H1 (cell line): Measurements from ENCODE around the gene BRI3BP.

Experiments used
- BACH1 ChIP-seq: IDR thresholded peaks from 2 replicates; pipeline ENCODE4 v1.6.1; 2012; ENCODE audit warnings: low read length, improper control_type of control experiment
- CBX8 ChIP-seq: fragments of 300-800, 300-1000 bp; sonication (generic); IDR thresholded peaks from 2 replicates; pipeline ENCODE4 v1.7.1; 2016; ENCODE audit warnings: low read depth, low read length, borderline replicate concordance
- CEBPB ChIP-seq: IDR thresholded peaks from 2 replicates; pipeline ENCODE4 v1.6.1; 2012; ENCODE audit warnings: low read depth, low read length
- EP300 ChIP-seq, 2 experiments: IDR thresholded peaks; 1 replicate in 1 of 2; 2 replicates in 1 of 2; pipeline ENCODE4 v1.6.1; 2011 to 2012; ENCODE audit warnings: low read depth in 2 of 2, low read length in 2 of 2, mild to moderate bottlenecking in 2 of 2, borderline replicate concordance in 1 of 2, inconsistent platforms in 1 of 2, moderate library complexity in 1 of 2
- EZH2 ChIP-seq: fragments of 200-600 bp; sonication (generic); IDR thresholded peaks from 2 replicates; pipeline ENCODE4 v1.7.1; 2012; ENCODE audit warnings: low read depth, mild to moderate bottlenecking, moderate library complexity, low read length, inconsistent platforms; ENCODE audit not compliant: severe bottlenecking
- GABPA ChIP-seq: IDR thresholded peaks from 2 replicates; pipeline ENCODE4 v1.6.1; 2011; ENCODE audit warnings: mild to moderate bottlenecking, low read length, moderate library complexity, borderline replicate concordance; ENCODE audit not compliant: insufficient read depth
- JUN ChIP-seq: IDR thresholded peaks from 2 replicates; pipeline ENCODE4 v1.6.1; 2011; ENCODE audit warnings: low read depth, mild to moderate bottlenecking, improper control_type of control experiment, low read length
- JUND ChIP-seq: IDR thresholded peaks from 2 replicates; pipeline ENCODE4 v1.6.1; 2011; ENCODE audit warnings: mild to moderate bottlenecking, improper control_type of control experiment, low read length
- POLR2A ChIP-seq, 2 experiments: IDR thresholded peaks; 1 replicate in 1 of 2; 2 replicates in 1 of 2; pipeline ENCODE4 v1.6.1; 2011; ENCODE audit warnings: low read depth in 2 of 2, low read length in 2 of 2, mild to moderate bottlenecking in 2 of 2; ENCODE audit errors: control extremely low read depth in 1 of 2
- RNF2 ChIP-seq: fragments of 200-900, 300-1000 bp; sonication (generic); IDR thresholded peaks from 2 replicates; pipeline ENCODE4 v1.7.1; 2016; ENCODE audit warnings: borderline replicate concordance, low read depth, mild to moderate bottlenecking, antibody characterized with exemption, low read length; ENCODE audit not compliant: poor library complexity, severe bottlenecking; ENCODE audit errors: missing control alignments
- SIX5 ChIP-seq: IDR thresholded peaks from 2 replicates; pipeline ENCODE4 v1.6.1; 2011; ENCODE audit warnings: mild to moderate bottlenecking, low read depth, low read length
- SP4 ChIP-seq: IDR thresholded peaks from 2 replicates; pipeline ENCODE4 v1.6.1; 2012; ENCODE audit warnings: low read length, inconsistent platforms
- TAF1 ChIP-seq: IDR thresholded peaks from 2 replicates; pipeline ENCODE4 v1.6.1; 2011; ENCODE audit warnings: mild to moderate bottlenecking, low read depth, low read length
- TF ChIP-seq, protein P1 (sequence below), 3 experiments: IDR thresholded peaks; 1 replicate in 2 of 3; 2 replicates in 1 of 3; pipeline versions ENCODE4 v1.5.1 to v1.6.1; 2011; ENCODE audit warnings: low read length in 3 of 3, mild to moderate bottlenecking in 3 of 3, inconsistent platforms in 2 of 3, low read depth in 1 of 3, moderate library complexity in 1 of 3; ENCODE audit not compliant: insufficient read depth in 1 of 3; ENCODE audit errors: control extremely low read depth in 1 of 3

DNA sequence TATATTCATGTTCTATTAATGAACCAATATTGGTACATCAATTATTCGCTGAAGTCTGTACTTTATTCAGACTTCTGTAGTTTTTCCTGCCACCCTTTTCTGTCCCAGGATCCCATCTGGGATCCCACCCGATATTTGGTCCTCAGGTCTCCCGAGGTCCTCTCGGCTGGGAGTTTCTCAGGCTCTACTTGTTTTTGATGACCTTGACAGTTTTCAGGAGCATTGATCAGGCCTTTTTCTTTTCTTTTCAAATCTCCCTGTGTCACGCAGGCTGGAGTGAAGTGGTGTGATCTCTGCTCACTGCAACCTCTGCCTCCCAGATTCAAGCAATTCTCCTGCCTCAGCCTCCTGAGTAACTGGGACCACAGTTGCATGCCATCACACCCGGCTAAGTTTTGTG lies 11.2 kb downstream of the BRI3BP start:
- TF ChIP-seq POLR2A (IDR thresholded peaks at IDR 0.05; ENCODE audit: control extremely low read depth in 1 of 2, low read depth in 2 of 2, low read length in 2 of 2) = no peak
- no peak for TF ChIP-seq BACH1
- TF ChIP-seq GABPA = no peak
- no peak for TF ChIP-seq TAF1
- TF ChIP-seq, protein P1, sequence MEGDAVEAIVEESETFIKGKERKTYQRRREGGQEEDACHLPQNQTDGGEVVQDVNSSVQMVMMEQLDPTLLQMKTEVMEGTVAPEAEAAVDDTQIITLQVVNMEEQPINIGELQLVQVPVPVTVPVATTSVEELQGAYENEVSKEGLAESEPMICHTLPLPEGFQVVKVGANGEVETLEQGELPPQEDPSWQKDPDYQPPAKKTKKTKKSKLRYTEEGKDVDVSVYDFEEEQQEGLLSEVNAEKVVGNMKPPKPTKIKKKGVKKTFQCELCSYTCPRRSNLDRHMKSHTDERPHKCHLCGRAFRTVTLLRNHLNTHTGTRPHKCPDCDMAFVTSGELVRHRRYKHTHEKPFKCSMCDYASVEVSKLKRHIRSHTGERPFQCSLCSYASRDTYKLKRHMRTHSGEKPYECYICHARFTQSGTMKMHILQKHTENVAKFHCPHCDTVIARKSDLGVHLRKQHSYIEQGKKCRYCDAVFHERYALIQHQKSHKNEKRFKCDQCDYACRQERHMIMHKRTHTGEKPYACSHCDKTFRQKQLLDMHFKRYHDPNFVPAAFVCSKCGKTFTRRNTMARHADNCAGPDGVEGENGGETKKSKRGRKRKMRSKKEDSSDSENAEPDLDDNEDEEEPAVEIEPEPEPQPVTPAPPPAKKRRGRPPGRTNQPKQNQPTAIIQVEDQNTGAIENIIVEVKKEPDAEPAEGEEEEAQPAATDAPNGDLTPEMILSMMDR (IDR thresholded peaks at IDR 0.05; ENCODE audit: control extremely low read depth in 1 of 3, insufficient read depth in 1 of 3, low read depth in 1 of 3, low read length in 3 of 3) = no peak
- no peak for TF ChIP-seq EZH2
- no peak for TF ChIP-seq CEBPB
- no peak for TF ChIP-seq JUN
- TF ChIP-seq EP300 (IDR thresholded peaks at IDR 0.05; ENCODE audit: borderline replicate concordance in 1 of 2, low read depth in 2 of 2, low read length in 2 of 2) = no peak
- no peak for TF ChIP-seq SIX5
- TF ChIP-seq SP4 = no peak
- no peak for TF ChIP-seq JUND
- TF ChIP-seq RNF2 = no peak
- TF ChIP-seq CBX8 = no peak
